ENCODE results near the gene PSMD6. TPM values are rescaled to one million over a fixed set of nuclear protein-coding genes. Genes with fewer than 3 reads are reported as not detected.

The PSMD6 gene
- total RNA-seq, 1 experiment from 2014 or later: 62.7 TPM

DNA sequence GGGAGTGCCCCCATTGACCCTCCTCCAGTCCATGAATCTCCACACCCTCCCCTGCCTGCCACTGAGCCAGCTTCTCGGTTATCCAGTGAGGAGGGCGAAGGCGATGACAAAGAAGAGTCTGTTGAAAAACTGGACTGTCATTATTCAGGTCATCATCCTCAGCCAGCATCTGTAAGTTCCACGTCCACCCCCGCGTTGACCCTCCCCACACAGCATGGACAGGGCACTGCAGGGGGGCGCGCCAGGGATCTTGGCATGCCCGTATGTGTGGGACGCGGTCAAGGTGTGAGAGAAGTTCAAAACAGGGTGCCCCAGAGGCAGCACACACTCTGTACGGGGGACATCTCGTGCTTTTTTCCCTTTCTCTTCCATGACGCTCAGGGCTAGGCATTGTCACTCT is 33.1 kb downstream of the PSMD6 start:
- intact Hi-C loops (cut with micrococcal nuclease): loop anchor here (5.0 to 10.0 kb wide), 2 partner anchors 173 to 645 kb away; partner anchors contain the start of gene C3orf49
- peaks cover 63% of the 10 kb centered on the region for H3K36me3 Mint-ChIP-seq (ENCODE audit: insufficient read depth, unreplicated experiment)
- no peak for DNase-seq (ENCODE audit: unreplicated experiment)
- no peaks in the 10 kb centered on the region for H3K27me3 Mint-ChIP-seq (ENCODE audit: insufficient read depth, unreplicated experiment)
- no peak overlapping the region for H3K27ac Mint-ChIP-seq (ENCODE audit: low read depth, unreplicated experiment)
- no peaks in the 10 kb centered on the region for H3K4me1 Mint-ChIP-seq (ENCODE audit: insufficient read depth, unreplicated experiment)
- ChIA-PET CTCF (interaction anchor here (1.4 to 15.5 kb wide), 3 partner anchors 13 to 640 kb away, joined by 3 to 359 read pairs (median 152); no protein-coding TSS in a partner anchor), POLR2A (interaction anchor here (8.3 kb wide), 1 partner anchor 14 kb away, joined by 58 read pairs; no protein-coding TSS in a partner anchor)
- no peak overlapping the region for H3K4me3 Mint-ChIP-seq (ENCODE audit: unreplicated experiment)
- BruUV-seq (replicated peaks): no TSS peak
- H3K9me3 Mint-ChIP-seq (ENCODE audit: unreplicated experiment): no peaks in the 10 kb centered on the region
- TF ChIP-seq, protein P1, sequence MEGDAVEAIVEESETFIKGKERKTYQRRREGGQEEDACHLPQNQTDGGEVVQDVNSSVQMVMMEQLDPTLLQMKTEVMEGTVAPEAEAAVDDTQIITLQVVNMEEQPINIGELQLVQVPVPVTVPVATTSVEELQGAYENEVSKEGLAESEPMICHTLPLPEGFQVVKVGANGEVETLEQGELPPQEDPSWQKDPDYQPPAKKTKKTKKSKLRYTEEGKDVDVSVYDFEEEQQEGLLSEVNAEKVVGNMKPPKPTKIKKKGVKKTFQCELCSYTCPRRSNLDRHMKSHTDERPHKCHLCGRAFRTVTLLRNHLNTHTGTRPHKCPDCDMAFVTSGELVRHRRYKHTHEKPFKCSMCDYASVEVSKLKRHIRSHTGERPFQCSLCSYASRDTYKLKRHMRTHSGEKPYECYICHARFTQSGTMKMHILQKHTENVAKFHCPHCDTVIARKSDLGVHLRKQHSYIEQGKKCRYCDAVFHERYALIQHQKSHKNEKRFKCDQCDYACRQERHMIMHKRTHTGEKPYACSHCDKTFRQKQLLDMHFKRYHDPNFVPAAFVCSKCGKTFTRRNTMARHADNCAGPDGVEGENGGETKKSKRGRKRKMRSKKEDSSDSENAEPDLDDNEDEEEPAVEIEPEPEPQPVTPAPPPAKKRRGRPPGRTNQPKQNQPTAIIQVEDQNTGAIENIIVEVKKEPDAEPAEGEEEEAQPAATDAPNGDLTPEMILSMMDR (IDR thresholded peaks at IDR 0.05; ENCODE audit: unreplicated experiment): no peak

DNA sequence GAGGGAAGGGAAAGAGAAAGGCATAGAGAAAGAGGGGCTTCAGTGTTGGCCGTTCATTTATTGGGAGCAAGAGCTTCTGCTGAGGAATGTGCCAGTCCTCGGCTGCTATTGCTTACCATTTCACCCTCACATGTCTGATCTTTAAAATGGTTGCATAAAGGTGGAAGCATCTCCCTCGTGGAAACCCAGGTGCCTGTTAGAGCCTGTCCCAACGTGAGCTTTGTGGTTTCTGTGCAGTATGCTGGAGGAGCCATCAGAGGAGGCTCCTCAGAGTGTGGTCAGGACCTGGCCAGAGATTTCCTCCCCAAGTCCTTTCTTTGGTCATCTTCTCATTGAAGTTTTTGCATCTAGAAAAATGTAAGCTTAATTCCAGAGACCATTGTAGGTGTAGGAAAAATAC is 34.4 kb downstream of the PSMD6 start:
- H3K27me3 Mint-ChIP-seq (ENCODE audit: insufficient read depth, unreplicated experiment): no peaks in the 10 kb centered on the region
- H3K9me3 Mint-ChIP-seq (ENCODE audit: unreplicated experiment): no peaks in the 10 kb centered on the region
- H3K36me3 Mint-ChIP-seq (ENCODE audit: insufficient read depth, unreplicated experiment): peaks cover 64% of the 10 kb centered on the region
- BruUV-seq (replicated peaks): no TSS peak
- no peak overlapping the region for H3K4me3 Mint-ChIP-seq (ENCODE audit: unreplicated experiment)
- no peaks in the 10 kb centered on the region for H3K4me1 Mint-ChIP-seq (ENCODE audit: insufficient read depth, unreplicated experiment)
- intact Hi-C loops (cut with micrococcal nuclease): no loop called here
- ChIA-PET CTCF (interaction anchor here (0.5 to 15.5 kb wide), 7 partner anchors 11 to 1844 kb away, joined by 3 to 359 read pairs (median 3); no protein-coding TSS in a partner anchor), POLR2A (interaction anchor here (1.2 to 8.3 kb wide), 2 partner anchors 13 to 21 kb away, joined by 3 to 58 read pairs; no protein-coding TSS in a partner anchor)
- TF ChIP-seq, protein P1 (IDR thresholded peaks at IDR 0.05; ENCODE audit: unreplicated experiment): no peak
- no peak for DNase-seq (ENCODE audit: unreplicated experiment)
- H3K27ac Mint-ChIP-seq (ENCODE audit: low read depth, unreplicated experiment): no peak overlapping the region

DNA sequence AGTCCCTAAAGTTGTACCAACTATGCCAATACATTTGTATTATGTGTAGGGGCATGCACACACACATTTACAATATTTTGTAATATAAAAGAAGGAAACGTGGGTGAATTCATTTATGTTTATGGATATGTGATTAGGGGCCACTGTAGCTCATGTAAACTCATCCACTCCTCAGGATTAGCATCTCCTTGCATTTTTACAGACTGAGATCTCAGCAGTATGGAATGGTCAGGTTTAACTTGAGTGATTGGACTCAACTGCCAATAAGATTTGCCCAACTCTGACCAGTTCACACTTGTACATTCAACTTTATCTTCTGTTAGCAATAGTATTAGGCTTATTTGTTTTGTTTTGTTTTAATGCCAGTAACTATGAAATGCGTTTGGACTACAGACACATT is 36.5 kb downstream of the PSMD6 start:
- CTCF ChIA-PET: interaction anchor here (3.9 to 15.5 kb wide), 3 partner anchors 7 to 24 kb away, joined by 21 to 359 read pairs (median 152); no protein-coding TSS in a partner anchor

DNA sequence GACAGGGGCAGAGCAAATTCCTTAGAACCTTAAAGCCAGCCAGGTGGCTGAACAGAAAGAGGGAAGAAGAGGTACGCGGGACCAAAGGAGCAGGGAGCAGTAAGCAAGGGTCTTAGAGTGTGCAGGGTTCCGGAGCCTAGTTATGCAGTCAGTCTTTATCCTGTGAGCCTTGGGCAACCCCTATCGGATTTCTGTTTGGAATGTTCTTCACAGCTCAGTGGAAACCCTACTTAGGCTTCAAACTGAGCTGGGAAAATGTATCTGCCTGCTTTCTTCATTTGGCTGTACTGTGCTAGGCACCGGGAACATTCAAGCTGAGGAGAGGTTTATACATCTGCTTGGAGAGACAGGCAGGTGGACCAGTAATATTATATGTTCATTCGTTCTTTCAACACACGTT is 37.1 kb downstream of the PSMD6 start:
- CTCF ChIA-PET: interaction anchor here (3.9 to 15.5 kb wide), 2 partner anchors 8 to 23 kb away, joined by 21 to 359 read pairs; no protein-coding TSS in a partner anchor
- Mint-ChIP-seq H3K27ac (ENCODE audit: low read depth, unreplicated experiment) (peak overlapping the region; percentile 20), H3K27me3 (ENCODE audit: insufficient read depth, unreplicated experiment) (no peaks in the 10 kb centered on the region), H3K36me3 (ENCODE audit: insufficient read depth, unreplicated experiment) (peaks cover 64% of the 10 kb centered on the region), H3K4me3 (ENCODE audit: unreplicated experiment) (no peak overlapping the region), H3K9me3 (ENCODE audit: unreplicated experiment) (no peaks in the 10 kb centered on the region), H3K4me1 (ENCODE audit: insufficient read depth, unreplicated experiment) (no peaks in the 10 kb centered on the region)
- no peak for DNase-seq (ENCODE audit: unreplicated experiment)
- TF ChIP-seq, protein P1 (IDR thresholded peaks at IDR 0.05; ENCODE audit: unreplicated experiment): no peak
- POLR2A ChIA-PET: interaction anchor here (0.8 kb wide), 1 partner anchor 22 kb away, joined by 4 read pairs; no protein-coding TSS in a partner anchor
- intact Hi-C loops (cut with micrococcal nuclease): no loop called here
- BruUV-seq (replicated peaks): no TSS peak

More for the DNA sequence above, 36.5 kb downstream of the PSMD6 start:
- Mint-ChIP-seq H3K27me3 (ENCODE audit: insufficient read depth, unreplicated experiment) (no peaks in the 10 kb centered on the region), H3K4me1 (ENCODE audit: insufficient read depth, unreplicated experiment) (no peaks in the 10 kb centered on the region), H3K4me3 (ENCODE audit: unreplicated experiment) (no peak overlapping the region), H3K36me3 (ENCODE audit: insufficient read depth, unreplicated experiment) (peaks cover 68% of the 10 kb centered on the region), H3K27ac (ENCODE audit: low read depth, unreplicated experiment) (no peak overlapping the region), H3K9me3 (ENCODE audit: unreplicated experiment) (no peaks in the 10 kb centered on the region)
- TF ChIP-seq, protein P1 (IDR thresholded peaks at IDR 0.05; ENCODE audit: unreplicated experiment): no peak
- POLR2A ChIA-PET: interaction anchor here (0.8 kb wide), 1 partner anchor 21 kb away, joined by 4 read pairs; no protein-coding TSS in a partner anchor
- intact Hi-C loops (cut with micrococcal nuclease): no loop called here
- no peak for DNase-seq (ENCODE audit: unreplicated experiment)
- no TSS peak for BruUV-seq (replicated peaks)
